Stimulated activated CD8-positive, alpha-beta memory T cell treated with anti-CD3 and anti-CD28 coated beads, Interleukin-2, amount 100 ng/mL, for 1 hour (primary cell): ENCODE data around the gene EEF1AKMT3.
"Not testable (repeated sequence)": the region's sequence is repeated elsewhere in the genome, so short reads cannot be mapped to it uniquely, and the experiment has no call there.

Source experiments
- DNase-seq, 2 donors: peaks; one replicate each; pipeline ENCODE4 v3.0.0-alpha.2; 2020; ENCODE audit warnings: low read depth in 2 of 2

EEF1AKMT3 gene

GRCh38 chr12:57816001-57816854, 43.8 kb downstream of the EEF1AKMT3 start:
- no peak for DNase-seq

- DNase-seq = no peak
Measured at GRCh38 chr12:57816855-57817151, 44.4 kb downstream of the EEF1AKMT3 start.

- no peak for DNase-seq
Measured at GRCh38 chr12:57817261-57817989, 45.0 kb downstream of the EEF1AKMT3 start.

- not testable (repeated sequence) for DNase-seq
Measured at GRCh38 chr12:57817990-57818331, 45.5 kb downstream of the EEF1AKMT3 start.

- not testable (repeated sequence) for DNase-seq
Measured at GRCh38 chr12:57820119-57820518, 47.7 kb downstream of the EEF1AKMT3 start.

- not testable (repeated sequence) for DNase-seq
Measured at GRCh38 chr12:57821015-57821414, 48.6 kb downstream of the EEF1AKMT3 start.

- DNase-seq = no peak
Measured at GRCh38 chr12:57821474-57822214, 49.2 kb downstream of the EEF1AKMT3 start.

GRCh38 chr12:57822392-57823130, 50.1 kb downstream of the EEF1AKMT3 start:
- no peak for DNase-seq

- DNase-seq = no peak
Measured at GRCh38 chr12:57823131-57823907, 50.9 kb downstream of the EEF1AKMT3 start.

- DNase-seq = no peak
Measured at GRCh38 chr12:57823908-57824640, 51.7 kb downstream of the EEF1AKMT3 start.

GRCh38 chr12:57825451-57825850, 53.0 kb downstream of the EEF1AKMT3 start:
- no peak for DNase-seq

- DNase-seq = no peak
Measured at GRCh38 chr12:57826400-57826799, 54.0 kb downstream of the EEF1AKMT3 start.

- no peak for DNase-seq
Measured at GRCh38 chr12:57826966-57827365, 54.6 kb downstream of the EEF1AKMT3 start.

GRCh38 chr12:57829025-57829777, 56.8 kb downstream of the EEF1AKMT3 start:
- no peak for DNase-seq

GRCh38 chr12:57830393-57830792, 58.0 kb downstream of the EEF1AKMT3 start:
- no peak for DNase-seq
